Glutamatergic neuron (in vitro differentiated cells): Measurements from ENCODE around the gene TNP2. TPM values are rescaled to one million over a fixed set of nuclear protein-coding genes. Genes with fewer than 3 reads are reported as not detected.

ENCODE experiments used
- DNase-seq: peaks from one replicate; pipeline ENCODE4 v3.0.0; 2022
- H3K27ac Mint-ChIP-seq: one replicate; pipeline ENCODE4 v1.8.0; 2020; ENCODE audit warnings: mild to moderate bottlenecking, mixed read lengths, inconsistent platforms; ENCODE audit not compliant: unreplicated experiment
- H3K27me3 Mint-ChIP-seq: one replicate; pipeline ENCODE4 v1.8.0; 2020; ENCODE audit warnings: mild to moderate bottlenecking, moderate library complexity, mixed read lengths, inconsistent platforms; ENCODE audit not compliant: unreplicated experiment
- H3K36me3 Mint-ChIP-seq: one replicate; pipeline ENCODE4 v1.8.0; 2020; ENCODE audit warnings: mild to moderate bottlenecking, mixed read lengths, inconsistent platforms; ENCODE audit not compliant: unreplicated experiment
- H3K4me1 Mint-ChIP-seq: one replicate; pipeline ENCODE4 v1.8.0; 2020; ENCODE audit warnings: mild to moderate bottlenecking, low read depth, mixed read lengths, inconsistent platforms; ENCODE audit not compliant: unreplicated experiment
- H3K4me3 Mint-ChIP-seq: one replicate; pipeline ENCODE4 v1.8.0; 2020; ENCODE audit warnings: mild to moderate bottlenecking, mixed read lengths, inconsistent platforms; ENCODE audit not compliant: unreplicated experiment
- H3K9me3 Mint-ChIP-seq: one replicate; pipeline ENCODE4 v1.8.0; 2020; ENCODE audit warnings: mild to moderate bottlenecking, moderate library complexity, mixed read lengths, inconsistent platforms; ENCODE audit not compliant: unreplicated experiment
- CTCF ChIP-seq: fragments of 200-600 bp; sonication (generic); IDR thresholded peaks from one replicate; pipeline ENCODE4 v1.5.0; 2021; ENCODE audit not compliant: partially characterized antibody, unreplicated experiment
- total RNA-seq: library from RNA; stranded (reverse); fragmentation: NEBNext Ultra II Directional; extraction: Animal tissue kit (Norgen Biotek cat#: 25700); gene quantifications from one replicate; pipeline ENCODE4 v1.2.1, GENCODE V29; 2021; ENCODE audit not compliant: unreplicated experiment

The TNP2 gene
- total RNA-seq, 1 donor from 2014 or later, result not detected

- no peaks in the 10 kb centered on the region for H3K36me3 Mint-ChIP-seq
- H3K4me1 Mint-ChIP-seq, result peaks cover 2% of the 10 kb centered on the region
- H3K4me3 Mint-ChIP-seq, result no peak overlapping the region
- no peak for TF ChIP-seq CTCF
- H3K27ac Mint-ChIP-seq, result no peak overlapping the region
- peaks cover 1% of the 10 kb centered on the region for H3K27me3 Mint-ChIP-seq
- DNase-seq, result no peak
- peaks cover 1% of the 10 kb centered on the region for H3K9me3 Mint-ChIP-seq
These were observed 37.3 kb upstream of the TNP2 start for GRCh38 chr16:11306381-11306780.

- no peak for DNase-seq
- H3K4me1 Mint-ChIP-seq, result no peaks in the 10 kb centered on the region
- H3K27me3 Mint-ChIP-seq, result peaks cover 1% of the 10 kb centered on the region
- H3K9me3 Mint-ChIP-seq, result peaks cover 3% of the 10 kb centered on the region
- H3K27ac Mint-ChIP-seq, result no peak overlapping the region
- H3K4me3 Mint-ChIP-seq, result no peak overlapping the region
- TF ChIP-seq CTCF, result no peak
- no peaks in the 10 kb centered on the region for H3K36me3 Mint-ChIP-seq
These were observed 34.4 kb upstream of the TNP2 start for GRCh38 chr16:11303405-11304138.

- DNase-seq, result no peak
- no peak overlapping the region for H3K27ac Mint-ChIP-seq
- no peaks in the 10 kb centered on the region for H3K4me1 Mint-ChIP-seq
- H3K36me3 Mint-ChIP-seq, result no peaks in the 10 kb centered on the region
- no peak overlapping the region for H3K4me3 Mint-ChIP-seq
- peaks cover 2% of the 10 kb centered on the region for H3K9me3 Mint-ChIP-seq
- no peak for TF ChIP-seq CTCF
- peaks cover 1% of the 10 kb centered on the region for H3K27me3 Mint-ChIP-seq
These were observed 33.9 kb upstream of the TNP2 start for GRCh38 chr16:11302977-11303376.

- Mint-ChIP-seq H3K4me1 (peaks cover 2% of the 10 kb centered on the region), H3K4me3 (no peak overlapping the region), H3K9me3 (peaks cover 2% of the 10 kb centered on the region), H3K27ac (no peak overlapping the region), H3K27me3 (peaks cover 1% of the 10 kb centered on the region), H3K36me3 (no peaks in the 10 kb centered on the region)
- no peak for TF ChIP-seq CTCF
- no peak for DNase-seq
These were observed 32.7 kb upstream of the TNP2 start for GRCh38 chr16:11301645-11302501.

GRCh38 chr16:11300560-11300892 is 31.4 kb upstream of the TNP2 start:
- Mint-ChIP-seq H3K9me3 (peaks cover 2% of the 10 kb centered on the region), H3K27ac (no peak overlapping the region), H3K4me1 (peaks cover 2% of the 10 kb centered on the region), H3K4me3 (no peak overlapping the region), H3K36me3 (no peaks in the 10 kb centered on the region), H3K27me3 (peaks cover 4% of the 10 kb centered on the region)
- no peak for TF ChIP-seq CTCF
- DNase-seq, result no peak
